Embryonic facial prominence (tissue), 1 donor: Measurements from ENCODE around the gene ATP6V1G2.
"Not testable (repeated sequence)": the region's sequence is repeated elsewhere in the genome, so short reads cannot be mapped to it uniquely, and the experiment has no call there.

ENCODE experiments used
- DNase-seq: peaks from one replicate; pipeline ENCODE4 v3.0.0-alpha.2; 2016; ENCODE audit errors: extremely low spot score

Gene ATP6V1G2

GRCh38 chr6:31575952-31576685 is 29.7 kb upstream of the ATP6V1G2 start:
- no peak for DNase-seq

GRCh38 chr6:31575335-31575901 is 29.0 kb upstream of the ATP6V1G2 start, which contains the start of gene TNF:
TSS of gene TNF (plus strand) at chr6:31575565. CDS start at chr6:31575742, 177 bp downstream.
- no peak for DNase-seq

- DNase-seq, result no peak
These were observed 28.0 kb upstream of the ATP6V1G2 start for GRCh38 chr6:31574106-31575061.

GRCh38 chr6:31573239-31574105 is 27.1 kb upstream of the ATP6V1G2 start:
- no peak for DNase-seq

- no peak for DNase-seq
These were observed 25.9 kb upstream of the ATP6V1G2 start, which contains the start of gene LTA for GRCh38 chr6:31572041-31572911. TSS of gene LTA (plus strand) at chr6:31572289. CDS start at chr6:31572743, 454 bp downstream.

GRCh38 chr6:31569861-31570536 is 23.6 kb upstream of the ATP6V1G2 start:
- DNase-seq, result no peak

- no peak for DNase-seq
These were observed 22.1 kb upstream of the ATP6V1G2 start for GRCh38 chr6:31568537-31568961.

GRCh38 chr6:31567531-31568370 is 21.3 kb upstream of the ATP6V1G2 start:
- no peak for DNase-seq

- no peak for DNase-seq
These were observed 14.3 kb upstream of the ATP6V1G2 start for GRCh38 chr6:31560697-31561058.

GRCh38 chr6:31559958-31560696 is 13.7 kb upstream of the ATP6V1G2 start:
- DNase-seq, result no peak

GRCh38 chr6:31559606-31559957 is 13.2 kb upstream of the ATP6V1G2 start:
- no peak for DNase-seq

GRCh38 chr6:31558631-31559500 is 12.5 kb upstream of the ATP6V1G2 start:
- no peak for DNase-seq

- DNase-seq, result no peak
These were observed 11.9 kb upstream of the ATP6V1G2 start for GRCh38 chr6:31558318-31558625.

- no peak for DNase-seq
These were observed 11.3 kb upstream of the ATP6V1G2 start for GRCh38 chr6:31557443-31558317.

GRCh38 chr6:31556307-31556706 is 9.9 kb upstream of the ATP6V1G2 start:
- DNase-seq, result no peak

GRCh38 chr6:31551371-31551770 is 5.0 kb upstream of the ATP6V1G2 start:
- DNase-seq, result not testable (repeated sequence)

GRCh38 chr6:31548544-31548873 is 2.1 kb upstream of the ATP6V1G2 start:
- no peak for DNase-seq
